Osteoblast (primary cell): ENCODE results near the gene EIF2D. TPM values are rescaled to one million over a fixed set of nuclear protein-coding genes. Genes with fewer than 3 reads are reported as not detected.
"Not testable (repeated sequence)": the region's sequence is repeated elsewhere in the genome, so short reads cannot be mapped to it uniquely, and the experiment has no call there.

Experiments used
- DNase-seq: peaks from one replicate; pipeline ENCODE4 v3.0.0; 2011; ENCODE audit warnings: low spot score, mixed read lengths; ENCODE audit not compliant: insufficient read length; ENCODE audit errors: missing footprints
- H2AFZ ChIP-seq: 2 replicates; pipeline ENCODE4 v1.6.0; 2011; ENCODE audit warnings: mild to moderate bottlenecking, low read length
- H3K27ac ChIP-seq: 2 replicates; pipeline ENCODE4 v1.5.1; 2011; ENCODE audit warnings: mild to moderate bottlenecking, low read depth, low read length, moderate library complexity
- H3K27me3 ChIP-seq: 2 replicates; pipeline ENCODE4 v1.6.0; 2012; ENCODE audit warnings: mild to moderate bottlenecking, control low read depth, inconsistent platforms, low read length, moderate library complexity; ENCODE audit not compliant: insufficient read depth
- H3K36me3 ChIP-seq: 2 replicates; pipeline ENCODE4 v1.5.1; 2011; ENCODE audit warnings: mild to moderate bottlenecking, low read length, control low read depth, moderate library complexity; ENCODE audit not compliant: insufficient read depth
- H3K4me1 ChIP-seq: 2 replicates; pipeline ENCODE4 v1.5.1; 2011; ENCODE audit warnings: mild to moderate bottlenecking, low read length, control low read depth, moderate library complexity; ENCODE audit not compliant: insufficient read depth
- H3K4me2 ChIP-seq: 2 replicates; pipeline ENCODE4 v1.6.0; 2011; ENCODE audit warnings: mild to moderate bottlenecking, low read length; ENCODE audit not compliant: insufficient read depth
- H3K4me3 ChIP-seq: fragments of 200-600 bp; sonication (generic); 3 replicates; pipeline ENCODE4 v1.5.1; 2012; ENCODE audit warnings: mild to moderate bottlenecking, low read length, inconsistent platforms; ENCODE audit not compliant: insufficient read depth
- H3K79me2 ChIP-seq: 2 replicates; pipeline ENCODE4 v1.6.0; 2012; ENCODE audit warnings: mild to moderate bottlenecking, low read length, control low read depth, inconsistent platforms; ENCODE audit not compliant: insufficient read depth
- H3K9me3 ChIP-seq: 2 replicates; pipeline ENCODE4 v1.5.1; 2011; ENCODE audit warnings: low read depth, low read length, control low read depth
- H4K20me1 ChIP-seq: 2 replicates; pipeline ENCODE4 v1.6.0; 2012; ENCODE audit warnings: mild to moderate bottlenecking, low read length, control low read depth; ENCODE audit not compliant: insufficient read depth
- CTCF ChIP-seq: IDR thresholded peaks from 2 replicates; pipeline ENCODE4 v1.5.1; 2011; ENCODE audit warnings: mild to moderate bottlenecking, low read depth, low read length, moderate library complexity; ENCODE audit errors: extremely low read depth
- total RNA-seq: library from RNA; depleted of rRNA; stranded (reverse); fragments of >200 nt; gene quantifications from 2 replicates; pipeline ENCODE4 v1.2.3, GENCODE V29; 2012

EIF2D gene
- total RNA-seq, 1 donor: 52.8 TPM

GRCh38 chr1:206643118-206643698, 30.9 kb upstream of the EIF2D start:
- no peak overlapping the region for H3K4me2 ChIP-seq
- H3K27ac ChIP-seq: no peak overlapping the region
- peaks cover 7% of the 10 kb centered on the region for H4K20me1 ChIP-seq
- no peak for TF ChIP-seq CTCF
- no peak for DNase-seq
- peaks cover 32% of the 10 kb centered on the region for H3K36me3 ChIP-seq
- H2AFZ ChIP-seq: no peak overlapping the region
- peaks cover 12% of the 10 kb centered on the region for H3K4me1 ChIP-seq
- no peaks in the 10 kb centered on the region for H3K27me3 ChIP-seq
- peaks cover 63% of the 10 kb centered on the region for H3K79me2 ChIP-seq
- no peaks in the 10 kb centered on the region for H3K9me3 ChIP-seq
- H3K4me3 ChIP-seq: no peak overlapping the region

- H3K4me2 ChIP-seq, DNase-seq: not testable (repeated sequence)
- H3K4me1 ChIP-seq: peaks cover 21% of the 10 kb centered on the region
These were observed 29.8 kb upstream of the EIF2D start for GRCh38 chr1:206642074-206642473.

GRCh38 chr1:206637605-206638004, 25.3 kb upstream of the EIF2D start:
- DNase-seq: no peak
- H4K20me1 ChIP-seq: peaks cover 4% of the 10 kb centered on the region
- H3K4me1 ChIP-seq: peaks cover 47% of the 10 kb centered on the region
- peak overlapping the region; percentile 91 for H3K4me2 ChIP-seq
- peak overlapping the region; percentile 91 for H3K4me3 ChIP-seq
- H3K27ac ChIP-seq: peak overlapping the region; percentile 91
- peaks cover 52% of the 10 kb centered on the region for H3K79me2 ChIP-seq
- no peaks in the 10 kb centered on the region for H3K9me3 ChIP-seq
- peaks cover 11% of the 10 kb centered on the region for H3K36me3 ChIP-seq
- TF ChIP-seq CTCF: no peak
- H3K27me3 ChIP-seq: no peaks in the 10 kb centered on the region
- no peak overlapping the region for H2AFZ ChIP-seq

More at GRCh38 chr1:206642074-206642473, 29.8 kb upstream of the EIF2D start:
- not testable (repeated sequence) for H2AFZ ChIP-seq, H3K4me3 ChIP-seq, H4K20me1 ChIP-seq, H3K27me3 ChIP-seq, H3K27ac ChIP-seq, H3K9me3 ChIP-seq
- Histone ChIP-seq H3K36me3 (peaks cover 21% of the 10 kb centered on the region), H3K79me2 (peaks cover 62% of the 10 kb centered on the region)

- peak overlapping the region; percentile 91 for H3K27ac ChIP-seq
- DNase-seq: no peak
- peak overlapping the region; percentile 91 for H3K4me2 ChIP-seq
- no peak overlapping the region for H2AFZ ChIP-seq
- peaks cover 4% of the 10 kb centered on the region for H4K20me1 ChIP-seq
- H3K27me3 ChIP-seq: no peaks in the 10 kb centered on the region
- no peak for TF ChIP-seq CTCF
- H3K4me3 ChIP-seq: peak overlapping the region; percentile 91
- peaks cover 49% of the 10 kb centered on the region for H3K79me2 ChIP-seq
- H3K36me3 ChIP-seq: peaks cover 11% of the 10 kb centered on the region
- peaks cover 47% of the 10 kb centered on the region for H3K4me1 ChIP-seq
- H3K9me3 ChIP-seq: no peaks in the 10 kb centered on the region
These were observed 24.4 kb upstream of the EIF2D start for GRCh38 chr1:206636671-206637070.
